GM21717 (cell line): ENCODE data around the gene CALML3.
"Not testable (repeated sequence)": the region's sequence is repeated elsewhere in the genome, so short reads cannot be mapped to it uniquely, and the experiment has no call there.

Experiments
- ATAC-seq: cut with Tn5 transposase; IDR thresholded peaks from one replicate; pipeline ENCODE4 v1.9.1; 2021; ENCODE audit warnings: mild to moderate bottlenecking, moderate library complexity; ENCODE audit not compliant: unreplicated experiment

The CALML3 gene

GRCh38 chr10:5552376-5553321, 27.9 kb downstream of the CALML3 start:
- no peak for ATAC-seq

- no peak for ATAC-seq
Observed at GRCh38 chr10:5553400-5554170, 28.8 kb downstream of the CALML3 start.

- ATAC-seq, result no peak
Observed at GRCh38 chr10:5555021-5555510, 30.3 kb downstream of the CALML3 start.

DNA sequence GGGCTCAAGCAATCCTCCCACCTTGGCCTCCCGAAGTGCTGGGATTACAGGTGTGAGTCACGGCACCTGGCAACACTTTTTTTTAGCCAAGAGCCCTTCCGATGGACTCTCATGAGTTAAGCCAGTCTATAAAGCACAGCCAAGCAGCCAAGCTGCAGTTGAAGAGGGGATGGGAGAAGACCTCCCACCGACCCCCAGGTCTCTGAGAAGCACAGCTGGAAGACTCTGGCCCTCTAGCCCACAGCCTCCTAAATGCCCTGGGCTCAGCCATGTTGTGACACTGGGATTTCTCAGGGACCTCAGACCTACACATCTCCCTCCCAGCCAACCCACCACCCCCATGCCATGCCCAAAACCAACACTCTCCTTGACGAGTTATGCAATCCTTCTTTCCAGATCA, 31.1 kb downstream of the CALML3 start:
- ATAC-seq, result no peak

GRCh38 chr10:5556576-5556975, 31.8 kb downstream of the CALML3 start:
- ATAC-seq, result no peak

DNA sequence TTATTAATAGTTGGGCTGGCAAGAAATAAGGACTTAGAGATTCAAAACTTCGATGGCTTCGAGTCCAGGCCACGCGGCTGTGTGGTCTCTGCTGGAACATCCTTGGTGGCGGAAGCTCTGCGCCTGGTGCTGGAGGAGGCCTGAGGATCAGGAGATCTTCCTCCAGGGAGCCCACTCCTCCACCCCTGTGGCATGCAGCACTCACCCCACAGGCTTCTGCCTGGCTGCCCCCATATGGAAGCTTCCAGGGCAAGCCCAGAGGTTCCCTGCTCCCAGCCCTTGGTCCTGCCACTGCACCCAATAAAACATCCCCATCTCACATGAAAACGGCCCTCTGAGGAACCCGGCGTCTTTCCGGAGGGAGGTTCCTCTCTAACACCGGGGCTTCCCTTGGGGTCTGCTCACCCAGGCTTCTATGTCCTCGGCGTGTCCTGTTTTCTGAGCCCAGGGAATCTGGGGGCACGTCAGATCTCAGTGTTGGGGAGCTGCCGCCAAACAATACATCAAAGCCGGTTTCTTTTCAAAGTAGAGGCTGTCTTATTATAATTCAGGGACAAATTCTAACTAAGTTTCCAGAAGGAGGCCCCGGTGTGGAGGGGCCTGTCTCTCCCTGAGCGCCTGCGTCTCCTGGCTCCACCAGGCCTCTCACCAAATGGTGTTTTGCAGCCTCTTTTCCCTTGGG, 32.4 kb downstream of the CALML3 start:
- no peak for ATAC-seq

GRCh38 chr10:5557799-5558771, 33.3 kb downstream of the CALML3 start:
- no peak for ATAC-seq

GRCh38 chr10:5559022-5559421, 34.3 kb downstream of the CALML3 start:
- ATAC-seq, result not testable (repeated sequence)

DNA sequence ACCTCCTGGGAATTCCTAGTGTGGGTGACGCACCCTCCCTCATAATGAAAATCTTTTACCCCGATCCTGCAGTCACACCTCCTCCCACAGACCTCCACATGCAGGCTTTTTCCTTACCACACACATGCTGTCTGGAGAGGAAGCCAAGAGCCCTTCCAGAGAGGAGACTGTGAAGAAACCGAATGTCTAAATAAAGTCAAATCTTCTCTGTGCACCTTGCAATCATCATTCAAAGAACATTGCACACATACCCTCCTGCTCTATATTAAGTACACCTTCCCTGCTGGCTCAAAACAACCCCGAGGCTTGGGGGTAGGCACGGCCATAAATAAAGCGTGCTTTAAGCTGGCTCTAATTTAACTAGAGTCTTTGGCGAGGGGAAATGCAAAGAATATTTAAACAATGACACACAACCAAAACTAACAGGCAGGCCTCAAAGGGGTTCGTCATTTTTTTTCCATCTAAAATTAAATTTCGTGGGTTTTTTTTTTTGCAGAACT, 34.9 kb downstream of the CALML3 start:
- ATAC-seq, result no peak

DNA sequence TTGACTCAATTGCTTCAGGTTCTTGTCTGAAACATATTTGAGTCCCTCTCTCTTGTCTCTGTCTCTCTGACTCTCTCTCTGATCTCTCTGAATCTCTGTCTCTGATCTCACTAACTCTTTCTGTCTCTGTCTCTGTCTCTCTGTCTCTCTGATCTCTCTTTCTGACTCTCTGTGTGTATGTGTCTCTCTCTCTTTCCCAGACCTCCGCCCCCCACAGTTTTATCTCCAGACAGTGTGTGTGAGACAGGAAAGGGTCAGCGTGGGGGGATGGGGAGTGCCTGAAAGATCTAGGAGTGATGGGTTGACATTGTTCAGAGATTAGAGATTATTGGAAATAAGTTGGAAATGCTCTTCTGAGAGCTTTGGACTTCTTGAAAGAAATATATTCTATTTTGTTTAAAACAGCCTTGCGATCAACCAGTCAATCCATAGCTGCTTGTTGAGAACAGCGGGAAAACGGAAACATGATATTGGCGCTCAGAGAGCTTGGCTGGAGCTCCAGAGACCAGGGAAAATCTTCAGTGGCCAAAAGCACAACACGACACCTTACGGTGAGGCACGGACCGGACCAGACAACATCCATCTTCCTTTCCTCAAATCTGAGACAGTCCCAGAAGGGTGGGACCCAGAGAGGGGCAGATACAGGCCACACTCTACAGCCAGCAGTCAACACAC, 35.5 kb downstream of the CALML3 start:
- no peak for ATAC-seq

DNA sequence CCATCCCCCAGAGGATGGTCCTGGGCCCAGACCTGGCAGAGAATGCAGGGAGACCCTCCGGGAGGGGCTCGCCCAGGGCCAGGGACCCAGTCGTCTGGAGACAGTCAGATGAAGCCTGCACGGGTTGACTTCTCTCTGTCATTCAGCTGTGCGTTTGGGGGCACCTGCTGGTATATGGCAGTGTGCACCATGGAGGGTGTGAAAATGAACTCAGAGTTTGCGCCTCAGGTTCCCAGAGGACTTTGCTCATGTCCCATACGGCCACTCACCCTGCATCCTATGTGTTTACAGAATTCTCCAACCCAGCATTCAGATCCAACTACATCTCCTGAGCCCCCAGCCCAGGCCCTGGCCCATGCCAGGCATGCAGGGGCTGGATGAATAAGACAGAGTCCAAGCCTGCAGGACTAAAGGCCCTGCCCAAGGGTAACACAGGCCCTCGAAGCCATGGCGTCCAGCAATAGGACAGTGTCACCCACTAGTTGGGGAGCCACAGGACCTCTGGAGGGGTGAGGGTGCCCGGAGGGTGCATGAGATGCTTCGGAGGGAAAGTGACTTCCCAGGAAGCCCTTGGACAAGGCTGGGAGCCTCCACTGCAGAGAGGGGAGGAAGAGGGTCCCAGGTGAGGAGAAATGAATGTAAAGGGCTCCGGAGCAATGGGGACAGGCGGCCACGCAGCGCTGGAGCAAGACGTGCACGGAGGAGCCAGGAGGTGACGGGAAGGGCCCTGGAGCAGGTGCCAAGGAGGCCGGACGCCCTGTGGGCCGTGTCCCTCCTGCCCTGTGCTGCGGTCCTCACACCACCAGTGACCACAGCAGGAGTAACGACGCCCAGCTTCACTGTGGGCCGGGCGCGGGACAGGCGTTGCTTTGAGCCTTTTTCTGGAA, 36.3 kb downstream of the CALML3 start:
- ATAC-seq, result no peak

- no peak for ATAC-seq
Observed at GRCh38 chr10:5561704-5562645, 37.2 kb downstream of the CALML3 start.

DNA sequence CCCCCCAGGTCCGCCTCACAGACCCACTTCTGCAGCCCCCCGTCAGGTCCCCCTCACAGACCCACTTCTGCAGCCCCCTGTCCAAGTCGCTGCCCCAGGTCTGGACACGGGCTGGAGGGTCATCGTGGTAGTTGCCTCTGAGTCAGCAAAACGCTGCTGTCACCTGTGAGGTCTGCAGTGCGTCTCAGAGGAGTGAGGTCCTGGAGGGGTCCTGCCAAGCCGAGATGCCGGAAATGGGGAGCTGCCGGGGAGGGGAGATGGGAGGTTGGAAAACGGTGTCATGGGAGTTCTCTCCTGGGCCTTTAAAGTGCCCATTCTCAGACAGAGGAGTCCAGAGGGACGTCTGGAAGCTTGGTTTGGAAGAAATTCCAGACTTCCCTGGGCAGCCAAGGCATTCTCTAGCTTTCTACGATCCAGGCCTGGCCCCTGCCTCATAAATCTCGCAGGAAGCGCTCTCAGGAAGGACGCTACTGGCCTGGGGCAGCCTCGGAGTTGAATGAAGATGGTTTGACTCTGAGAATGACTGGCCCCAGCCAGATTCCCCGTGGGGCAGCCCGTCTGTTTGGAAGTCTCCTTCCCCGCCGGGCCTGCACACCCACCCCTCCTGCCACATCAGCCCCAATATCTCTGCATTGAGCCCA, 38.7 kb downstream of the CALML3 start:
- no peak for ATAC-seq

DNA sequence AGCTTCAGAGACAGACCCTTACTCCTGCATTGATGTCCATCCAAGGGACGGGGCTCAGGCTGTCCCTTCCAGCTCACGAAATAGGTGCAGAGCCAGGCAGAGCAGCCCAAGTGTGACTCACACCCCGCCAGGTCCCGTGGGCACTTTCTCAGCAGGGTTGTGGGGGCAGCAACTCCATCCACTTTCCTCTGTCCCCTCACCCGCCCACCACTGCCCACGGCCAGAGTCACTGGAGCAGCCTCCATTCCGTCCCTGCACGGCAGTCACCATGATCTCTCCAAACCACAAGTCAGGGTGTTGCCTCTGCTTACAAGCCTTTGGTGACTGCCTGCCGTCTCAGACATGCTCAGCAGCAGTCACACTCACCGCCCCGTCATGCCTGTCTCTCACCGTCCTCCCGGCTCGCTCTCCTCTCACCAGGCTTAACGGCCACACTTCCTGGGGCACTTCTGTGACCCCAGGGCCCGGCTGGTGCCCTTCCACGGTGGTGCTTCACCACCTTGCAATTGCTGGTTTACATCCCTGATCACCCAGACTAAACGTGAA, 39.3 kb downstream of the CALML3 start:
- no peak for ATAC-seq

DNA sequence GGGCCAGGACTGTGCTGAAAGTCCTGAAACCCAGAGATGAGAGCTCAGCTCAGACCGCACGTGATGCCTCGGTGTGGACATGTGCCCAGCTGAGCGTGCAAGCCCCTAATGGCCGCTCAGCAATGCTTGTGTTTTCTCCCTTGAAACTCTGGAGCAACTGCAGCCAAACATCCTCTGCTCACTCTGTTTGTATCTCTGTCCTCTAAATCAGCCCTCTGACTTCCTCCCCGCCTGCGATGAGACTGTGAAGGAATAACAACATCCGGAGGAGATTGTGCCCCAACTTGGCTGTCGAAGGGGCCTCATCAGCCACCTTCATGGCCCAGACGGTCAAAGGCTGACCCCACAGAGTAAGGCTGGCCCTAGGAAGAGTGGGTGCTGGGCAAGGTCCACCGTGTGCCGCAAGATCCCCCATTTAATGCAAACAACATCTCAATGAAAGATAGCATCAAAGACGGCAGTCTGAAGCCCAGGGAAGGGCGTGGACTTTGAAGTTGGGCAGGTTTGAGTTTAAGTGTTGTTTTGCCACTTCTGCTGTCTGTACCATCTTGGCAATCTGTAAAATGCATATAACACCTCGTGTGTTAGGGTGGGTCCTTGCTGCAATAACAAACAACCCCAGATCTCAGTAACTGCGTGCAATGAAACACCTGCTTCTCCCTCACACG, 39.9 kb downstream of the CALML3 start:
- ATAC-seq, result no peak

DNA sequence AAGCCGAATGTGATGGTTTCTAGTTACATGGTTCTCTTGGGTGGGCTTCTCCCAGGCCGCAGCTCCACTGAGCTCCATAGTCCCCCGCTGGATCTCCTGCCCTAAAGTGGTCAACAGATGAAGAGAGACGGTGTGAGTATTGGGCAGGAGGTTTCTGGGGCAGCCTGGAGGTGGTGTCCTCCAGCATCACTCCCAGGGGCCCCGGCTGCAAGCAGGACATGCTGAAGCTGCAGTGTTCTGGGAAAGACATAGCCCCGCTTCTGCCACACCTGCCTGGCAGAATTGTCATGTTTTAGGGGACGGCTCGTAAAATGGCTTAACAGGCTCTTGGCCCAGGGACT, 40.4 kb downstream of the CALML3 start:
- ATAC-seq, result no peak
